ENCODE results near the gene MSRB2.

- TF ChIP-seq, protein P1, sequence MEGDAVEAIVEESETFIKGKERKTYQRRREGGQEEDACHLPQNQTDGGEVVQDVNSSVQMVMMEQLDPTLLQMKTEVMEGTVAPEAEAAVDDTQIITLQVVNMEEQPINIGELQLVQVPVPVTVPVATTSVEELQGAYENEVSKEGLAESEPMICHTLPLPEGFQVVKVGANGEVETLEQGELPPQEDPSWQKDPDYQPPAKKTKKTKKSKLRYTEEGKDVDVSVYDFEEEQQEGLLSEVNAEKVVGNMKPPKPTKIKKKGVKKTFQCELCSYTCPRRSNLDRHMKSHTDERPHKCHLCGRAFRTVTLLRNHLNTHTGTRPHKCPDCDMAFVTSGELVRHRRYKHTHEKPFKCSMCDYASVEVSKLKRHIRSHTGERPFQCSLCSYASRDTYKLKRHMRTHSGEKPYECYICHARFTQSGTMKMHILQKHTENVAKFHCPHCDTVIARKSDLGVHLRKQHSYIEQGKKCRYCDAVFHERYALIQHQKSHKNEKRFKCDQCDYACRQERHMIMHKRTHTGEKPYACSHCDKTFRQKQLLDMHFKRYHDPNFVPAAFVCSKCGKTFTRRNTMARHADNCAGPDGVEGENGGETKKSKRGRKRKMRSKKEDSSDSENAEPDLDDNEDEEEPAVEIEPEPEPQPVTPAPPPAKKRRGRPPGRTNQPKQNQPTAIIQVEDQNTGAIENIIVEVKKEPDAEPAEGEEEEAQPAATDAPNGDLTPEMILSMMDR (IDR thresholded peaks at IDR 0.05), result peak; percentile 46 to 69 (median 57)
- no peak for TF ChIP-seq POLR2A (IDR thresholded peaks at IDR 0.05)
Measured at GRCh38 chr10:23067939-23068775, 27.2 kb upstream of the MSRB2 start.
